HEK293 (cell line): ENCODE results near the gene CYP1B1.

Source experiments
- IKZF3 ChIP-seq: fragments of 450-650 bp; IDR thresholded peaks from 2 replicates; pipeline ENCODE4 v1.5.0; 2018; ENCODE audit warnings: missing biosample characterization, mild to moderate bottlenecking, missing genetic modification characterization, moderate library complexity
- KLF1 ChIP-seq: fragments of 450-650 bp; formaldehyde crosslinking; IDR thresholded peaks from 2 replicates; pipeline ENCODE4 v1.5.1; 2016; ENCODE audit warnings: missing biosample characterization, missing genetic modification characterization
- KLF7 ChIP-seq: fragments of 450-650 bp; formaldehyde crosslinking; IDR thresholded peaks from 2 replicates; pipeline ENCODE4 v1.5.1; 2016; ENCODE audit warnings: missing biosample characterization, missing genetic modification characterization, borderline replicate concordance
- ZBTB48 ChIP-seq: fragments of 450-650 bp; formaldehyde crosslinking; IDR thresholded peaks from 2 replicates; pipeline ENCODE4 v1.5.1; 2016; ENCODE audit warnings: missing biosample characterization, missing genetic modification characterization
- ZEB2 ChIP-seq: fragments of 450-650 bp; formaldehyde crosslinking; IDR thresholded peaks from 2 replicates; pipeline ENCODE4 v1.5.1; 2016; ENCODE audit warnings: missing biosample characterization, missing genetic modification characterization
- ZNF10 ChIP-seq: fragments of 450-650 bp; formaldehyde crosslinking; IDR thresholded peaks from 2 replicates; pipeline ENCODE4 v1.5.1; 2017; ENCODE audit warnings: missing biosample characterization, missing genetic modification characterization
- ZNF140 ChIP-seq: fragments of 450-650 bp; formaldehyde crosslinking; IDR thresholded peaks from 2 replicates; pipeline ENCODE4 v1.5.1; 2016; ENCODE audit warnings: missing biosample characterization, missing genetic modification characterization
- ZNF169 ChIP-seq: fragments of 450-650 bp; formaldehyde crosslinking; IDR thresholded peaks from 2 replicates; pipeline ENCODE4 v1.5.1; 2016; ENCODE audit warnings: missing biosample characterization, missing genetic modification characterization
- ZNF174 ChIP-seq: fragments of 450-650 bp; formaldehyde crosslinking; IDR thresholded peaks from 2 replicates; pipeline ENCODE4 v1.5.0; 2017; ENCODE audit warnings: missing biosample characterization, mild to moderate bottlenecking, missing genetic modification characterization
- ZNF175 ChIP-seq: fragments of 450-650 bp; formaldehyde crosslinking; IDR thresholded peaks from 2 replicates; pipeline ENCODE4 v1.5.1; 2016; ENCODE audit warnings: missing biosample characterization, missing genetic modification characterization
- ZNF19 ChIP-seq: fragments of 450-650 bp; formaldehyde crosslinking; IDR thresholded peaks from 2 replicates; pipeline ENCODE4; 2016; ENCODE audit warnings: missing biosample characterization, missing genetic modification characterization, low read depth
- ZNF248 ChIP-seq: fragments of 450-650 bp; formaldehyde crosslinking; IDR thresholded peaks from 2 replicates; pipeline ENCODE4 v1.5.1; 2017; ENCODE audit warnings: missing biosample characterization, missing genetic modification characterization
- ZNF324 ChIP-seq: fragments of 450-650 bp; formaldehyde crosslinking; IDR thresholded peaks from 2 replicates; pipeline ENCODE4 v1.5.1; 2016; ENCODE audit warnings: missing biosample characterization, missing genetic modification characterization
- ZNF350 ChIP-seq: fragments of 450-650 bp; formaldehyde crosslinking; IDR thresholded peaks from 2 replicates; pipeline ENCODE4 v1.5.0; 2017; ENCODE audit warnings: missing biosample characterization, mild to moderate bottlenecking, missing genetic modification characterization
- ZNF404 ChIP-seq: fragments of 450-650 bp; formaldehyde crosslinking; IDR thresholded peaks from 2 replicates; pipeline ENCODE4 v1.5.1; 2017; ENCODE audit warnings: missing biosample characterization, missing genetic modification characterization
- ZNF416 ChIP-seq: fragments of 450-650 bp; formaldehyde crosslinking; IDR thresholded peaks from 2 replicates; pipeline ENCODE4 v1.5.1; 2016; ENCODE audit warnings: missing biosample characterization, missing genetic modification characterization
- ZNF426 ChIP-seq: fragments of 450-650 bp; formaldehyde crosslinking; IDR thresholded peaks from 2 replicates; pipeline ENCODE4 v1.5.1; 2017; ENCODE audit warnings: missing biosample characterization, missing genetic modification characterization, mild to moderate bottlenecking, inconsistent platforms, moderate library complexity
- ZNF514 ChIP-seq: fragments of 450-650 bp; formaldehyde crosslinking; IDR thresholded peaks from 2 replicates; pipeline ENCODE4 v1.5.1; 2016; ENCODE audit warnings: missing biosample characterization, missing genetic modification characterization
- ZNF596 ChIP-seq: fragments of 450-650 bp; IDR thresholded peaks from 2 replicates; pipeline ENCODE4 v1.5.0; 2018; ENCODE audit warnings: missing biosample characterization, mild to moderate bottlenecking, missing genetic modification characterization, moderate library complexity
- ZNF677 ChIP-seq: fragments of 450-650 bp; IDR thresholded peaks from 2 replicates; pipeline ENCODE4 v1.5.0; 2018; ENCODE audit warnings: missing biosample characterization, mild to moderate bottlenecking, missing genetic modification characterization, moderate library complexity
- ZNF76 ChIP-seq: fragments of 450-650 bp; formaldehyde crosslinking; IDR thresholded peaks from 2 replicates; pipeline ENCODE4; 2016; ENCODE audit warnings: low read depth, missing biosample characterization, missing genetic modification characterization, borderline replicate concordance
- ZNF785 ChIP-seq: fragments of 450-650 bp; formaldehyde crosslinking; IDR thresholded peaks from 2 replicates; pipeline ENCODE4 v1.5.1; 2016; ENCODE audit warnings: missing biosample characterization, missing genetic modification characterization
- ZXDB ChIP-seq: fragments of 450-650 bp; formaldehyde crosslinking; IDR thresholded peaks from 2 replicates; pipeline ENCODE4 v1.5.1; 2016; ENCODE audit warnings: missing biosample characterization, missing genetic modification characterization
- TF ChIP-seq, protein P1 (sequence below): IDR thresholded peaks from 2 replicates; pipeline ENCODE4 v1.6.1; 2011; ENCODE audit warnings: mild to moderate bottlenecking, low read depth, low read length, borderline replicate concordance
- TF ChIP-seq, protein P2 (sequence below): fragments of 450-650 bp; formaldehyde crosslinking; IDR thresholded peaks from 2 replicates; pipeline ENCODE4 v1.5.1; 2017; ENCODE audit warnings: missing biosample characterization, missing genetic modification characterization
- TF ChIP-seq, protein P3 (sequence below): fragments of 450-650 bp; formaldehyde crosslinking; IDR thresholded peaks from 2 replicates; pipeline ENCODE4 v1.5.1; 2016; ENCODE audit warnings: missing biosample characterization, missing genetic modification characterization
- TF ChIP-seq, protein P4 (sequence below): fragments of 450-650 bp; formaldehyde crosslinking; IDR thresholded peaks from 2 replicates; pipeline ENCODE4 v1.5.1; 2016; ENCODE audit warnings: missing biosample characterization, missing genetic modification characterization, borderline replicate concordance
- TF ChIP-seq, protein P5 (sequence below): fragments of 450-650 bp; formaldehyde crosslinking; IDR thresholded peaks from 2 replicates; pipeline ENCODE4 v1.5.1; 2016; ENCODE audit warnings: missing biosample characterization, missing genetic modification characterization

Gene CYP1B1

DNA sequence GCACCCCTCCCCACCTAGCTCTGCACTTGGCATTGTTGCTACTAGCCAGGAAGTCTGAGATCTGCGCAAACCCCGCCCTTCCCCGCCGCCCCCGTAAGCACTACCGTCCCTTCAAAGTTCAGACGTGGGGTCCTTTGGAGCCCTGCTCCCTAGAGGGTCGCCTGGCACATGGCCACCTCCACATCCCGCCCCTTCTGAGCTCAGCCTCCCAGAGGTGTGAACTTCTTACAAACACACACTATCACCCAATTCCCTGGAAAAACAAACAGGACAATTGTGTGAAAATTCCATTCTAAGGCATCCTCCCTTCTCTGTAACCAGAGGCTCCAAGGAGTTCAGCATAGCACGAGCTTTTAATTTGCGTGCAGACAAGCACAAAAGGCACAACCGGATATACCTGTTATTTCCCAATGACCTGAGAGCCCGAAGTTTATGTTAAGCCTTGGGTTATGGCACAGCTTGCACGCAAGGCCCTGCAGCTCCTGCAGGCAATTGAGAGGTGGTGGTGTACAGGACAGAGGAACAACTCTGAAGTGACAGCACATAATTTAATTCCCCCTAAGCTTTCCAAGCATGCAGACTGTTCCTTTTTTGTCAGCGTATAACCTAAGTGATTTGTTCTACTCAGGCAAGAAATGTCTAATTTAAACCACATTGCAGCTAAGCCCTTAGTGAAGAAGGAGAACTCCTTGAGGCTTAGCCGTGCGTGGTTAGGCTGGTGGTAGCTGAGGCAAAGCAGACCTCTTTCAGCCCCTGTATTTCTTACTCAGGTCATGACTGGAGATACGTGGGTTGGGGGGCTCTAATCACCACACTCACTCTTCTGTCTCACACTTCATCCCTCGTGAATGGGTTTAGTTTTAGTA is 20.3 kb upstream of the CYP1B1 start (continued):
- TF ChIP-seq KLF7 = peak; percentile 78; the same call in 1 of the 2 replicates
- TF ChIP-seq ZNF350 (tag by site-specific recombination) = no peak
- peak; percentile 95 for TF ChIP-seq IKZF3 (tag by site-specific recombination)
- no peak; the same call in 1 of the 2 replicates for TF ChIP-seq ZBTB48 (tag by site-specific recombination)
- TF ChIP-seq, protein P1, sequence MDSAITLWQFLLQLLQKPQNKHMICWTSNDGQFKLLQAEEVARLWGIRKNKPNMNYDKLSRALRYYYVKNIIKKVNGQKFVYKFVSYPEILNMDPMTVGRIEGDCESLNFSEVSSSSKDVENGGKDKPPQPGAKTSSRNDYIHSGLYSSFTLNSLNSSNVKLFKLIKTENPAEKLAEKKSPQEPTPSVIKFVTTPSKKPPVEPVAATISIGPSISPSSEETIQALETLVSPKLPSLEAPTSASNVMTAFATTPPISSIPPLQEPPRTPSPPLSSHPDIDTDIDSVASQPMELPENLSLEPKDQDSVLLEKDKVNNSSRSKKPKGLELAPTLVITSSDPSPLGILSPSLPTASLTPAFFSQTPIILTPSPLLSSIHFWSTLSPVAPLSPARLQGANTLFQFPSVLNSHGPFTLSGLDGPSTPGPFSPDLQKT = peak; percentile 64
- TF ChIP-seq ZNF76 (tag by site-specific recombination) = no peak
- no peak for TF ChIP-seq ZNF404 (tag by site-specific recombination)
- TF ChIP-seq, protein P2, sequence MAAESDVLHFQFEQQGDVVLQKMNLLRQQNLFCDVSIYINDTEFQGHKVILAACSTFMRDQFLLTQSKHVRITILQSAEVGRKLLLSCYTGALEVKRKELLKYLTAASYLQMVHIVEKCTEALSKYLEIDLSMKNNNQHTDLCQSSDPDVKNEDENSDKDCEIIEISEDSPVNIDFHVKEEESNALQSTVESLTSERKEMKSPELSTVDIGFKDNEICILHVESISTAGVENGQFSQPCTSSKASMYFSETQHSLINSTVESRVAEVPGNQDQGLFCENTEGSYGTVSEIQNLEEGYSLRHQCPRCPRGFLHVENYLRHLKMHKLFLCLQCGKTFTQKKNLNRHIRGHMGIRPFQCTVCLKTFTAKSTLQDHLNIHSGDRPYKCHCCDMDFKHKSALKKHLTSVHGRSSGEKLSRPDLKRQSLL = no peak
- TF ChIP-seq, protein P3, sequence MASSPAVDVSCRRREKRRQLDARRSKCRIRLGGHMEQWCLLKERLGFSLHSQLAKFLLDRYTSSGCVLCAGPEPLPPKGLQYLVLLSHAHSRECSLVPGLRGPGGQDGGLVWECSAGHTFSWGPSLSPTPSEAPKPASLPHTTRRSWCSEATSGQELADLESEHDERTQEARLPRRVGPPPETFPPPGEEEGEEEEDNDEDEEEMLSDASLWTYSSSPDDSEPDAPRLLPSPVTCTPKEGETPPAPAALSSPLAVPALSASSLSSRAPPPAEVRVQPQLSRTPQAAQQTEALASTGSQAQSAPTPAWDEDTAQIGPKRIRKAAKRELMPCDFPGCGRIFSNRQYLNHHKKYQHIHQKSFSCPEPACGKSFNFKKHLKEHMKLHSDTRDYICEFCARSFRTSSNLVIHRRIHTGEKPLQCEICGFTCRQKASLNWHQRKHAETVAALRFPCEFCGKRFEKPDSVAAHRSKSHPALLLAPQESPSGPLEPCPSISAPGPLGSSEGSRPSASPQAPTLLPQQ (tag by site-specific recombination) = no peak
- TF ChIP-seq ZNF785 = no peak
- TF ChIP-seq ZNF248 (tag by site-specific recombination) = no peak
- TF ChIP-seq, protein P4, sequence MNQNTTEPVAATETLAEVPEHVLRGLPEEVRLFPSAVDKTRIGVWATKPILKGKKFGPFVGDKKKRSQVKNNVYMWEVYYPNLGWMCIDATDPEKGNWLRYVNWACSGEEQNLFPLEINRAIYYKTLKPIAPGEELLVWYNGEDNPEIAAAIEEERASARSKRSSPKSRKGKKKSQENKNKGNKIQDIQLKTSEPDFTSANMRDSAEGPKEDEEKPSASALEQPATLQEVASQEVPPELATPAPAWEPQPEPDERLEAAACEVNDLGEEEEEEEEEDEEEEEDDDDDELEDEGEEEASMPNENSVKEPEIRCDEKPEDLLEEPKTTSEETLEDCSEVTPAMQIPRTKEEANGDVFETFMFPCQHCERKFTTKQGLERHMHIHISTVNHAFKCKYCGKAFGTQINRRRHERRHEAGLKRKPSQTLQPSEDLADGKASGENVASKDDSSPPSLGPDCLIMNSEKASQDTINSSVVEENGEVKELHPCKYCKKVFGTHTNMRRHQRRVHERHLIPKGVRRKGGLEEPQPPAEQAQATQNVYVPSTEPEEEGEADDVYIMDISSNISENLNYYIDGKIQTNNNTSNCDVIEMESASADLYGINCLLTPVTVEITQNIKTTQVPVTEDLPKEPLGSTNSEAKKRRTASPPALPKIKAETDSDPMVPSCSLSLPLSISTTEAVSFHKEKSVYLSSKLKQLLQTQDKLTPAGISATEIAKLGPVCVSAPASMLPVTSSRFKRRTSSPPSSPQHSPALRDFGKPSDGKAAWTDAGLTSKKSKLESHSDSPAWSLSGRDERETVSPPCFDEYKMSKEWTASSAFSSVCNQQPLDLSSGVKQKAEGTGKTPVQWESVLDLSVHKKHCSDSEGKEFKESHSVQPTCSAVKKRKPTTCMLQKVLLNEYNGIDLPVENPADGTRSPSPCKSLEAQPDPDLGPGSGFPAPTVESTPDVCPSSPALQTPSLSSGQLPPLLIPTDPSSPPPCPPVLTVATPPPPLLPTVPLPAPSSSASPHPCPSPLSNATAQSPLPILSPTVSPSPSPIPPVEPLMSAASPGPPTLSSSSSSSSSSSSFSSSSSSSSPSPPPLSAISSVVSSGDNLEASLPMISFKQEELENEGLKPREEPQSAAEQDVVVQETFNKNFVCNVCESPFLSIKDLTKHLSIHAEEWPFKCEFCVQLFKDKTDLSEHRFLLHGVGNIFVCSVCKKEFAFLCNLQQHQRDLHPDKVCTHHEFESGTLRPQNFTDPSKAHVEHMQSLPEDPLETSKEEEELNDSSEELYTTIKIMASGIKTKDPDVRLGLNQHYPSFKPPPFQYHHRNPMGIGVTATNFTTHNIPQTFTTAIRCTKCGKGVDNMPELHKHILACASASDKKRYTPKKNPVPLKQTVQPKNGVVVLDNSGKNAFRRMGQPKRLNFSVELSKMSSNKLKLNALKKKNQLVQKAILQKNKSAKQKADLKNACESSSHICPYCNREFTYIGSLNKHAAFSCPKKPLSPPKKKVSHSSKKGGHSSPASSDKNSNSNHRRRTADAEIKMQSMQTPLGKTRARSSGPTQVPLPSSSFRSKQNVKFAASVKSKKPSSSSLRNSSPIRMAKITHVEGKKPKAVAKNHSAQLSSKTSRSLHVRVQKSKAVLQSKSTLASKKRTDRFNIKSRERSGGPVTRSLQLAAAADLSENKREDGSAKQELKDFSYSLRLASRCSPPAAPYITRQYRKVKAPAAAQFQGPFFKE (tag by site-specific recombination) = no peak
- TF ChIP-seq KLF1 (tag by site-specific recombination) = peak; percentile 88
- TF ChIP-seq ZEB2 (tag by site-specific recombination) = no peak
- no peak for TF ChIP-seq ZNF677
- no peak for TF ChIP-seq ZNF140 (tag by site-specific recombination)
- no peak for TF ChIP-seq ZNF174 (tag by site-specific recombination)
- no peak for TF ChIP-seq ZNF416
- TF ChIP-seq ZNF169 (tag by site-specific recombination) = no peak
- no peak for TF ChIP-seq ZNF426 (tag by site-specific recombination)
- TF ChIP-seq ZNF324 = no peak
- TF ChIP-seq, protein P5, sequence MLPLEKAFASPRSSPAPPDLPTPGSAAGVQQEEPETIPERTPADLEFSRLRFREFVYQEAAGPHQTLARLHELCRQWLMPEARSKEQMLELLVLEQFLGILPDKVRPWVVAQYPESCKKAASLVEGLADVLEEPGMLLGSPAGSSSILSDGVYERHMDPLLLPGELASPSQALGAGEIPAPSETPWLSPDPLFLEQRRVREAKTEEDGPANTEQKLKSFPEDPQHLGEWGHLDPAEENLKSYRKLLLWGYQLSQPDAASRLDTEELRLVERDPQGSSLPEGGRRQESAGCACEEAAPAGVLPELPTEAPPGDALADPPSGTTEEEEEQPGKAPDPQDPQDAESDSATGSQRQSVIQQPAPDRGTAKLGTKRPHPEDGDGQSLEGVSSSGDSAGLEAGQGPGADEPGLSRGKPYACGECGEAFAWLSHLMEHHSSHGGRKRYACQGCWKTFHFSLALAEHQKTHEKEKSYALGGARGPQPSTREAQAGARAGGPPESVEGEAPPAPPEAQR (tag by site-specific recombination) = no peak
- no peak for TF ChIP-seq ZNF10 (tag by site-specific recombination)
- TF ChIP-seq ZXDB (tag by site-specific recombination) = peak; percentile 93
- TF ChIP-seq ZNF19 (tag by site-specific recombination) = no peak
- TF ChIP-seq ZNF514 (tag by site-specific recombination) = no peak
- TF ChIP-seq ZNF596 (tag by site-specific recombination) = 0 out of 2 replicates have a peak, but pooled peaks have one; percentile 30
- TF ChIP-seq ZNF175 = no peak
